K562 (cell line): ENCODE results near the gene BROX. TPM values are rescaled to one million over a fixed set of nuclear protein-coding genes. Genes with fewer than 3 reads are reported as not detected.

Experiments used
- ARID1B ChIP-seq: fragments of 450-650 bp; IDR thresholded peaks from 2 replicates; pipeline ENCODE4 v1.6.1; 2016; ENCODE audit warnings: antibody characterized with exemption, mild to moderate bottlenecking, inconsistent platforms
- BDP1 ChIP-seq: IDR thresholded peaks from 3 replicates; pipeline ENCODE4 v1.6.1; 2011; ENCODE audit not compliant: insufficient read length, insufficient read depth
- BHLHE40 ChIP-seq: IDR thresholded peaks from 2 replicates; pipeline ENCODE4 v1.6.1; 2011; ENCODE audit warnings: low read length, improper control_type of control experiment
- CBX8 ChIP-seq: fragments of 200-600 bp; sonication (generic); IDR thresholded peaks from 2 replicates; pipeline ENCODE4 v1.6.1; 2012; ENCODE audit warnings: borderline replicate concordance, mixed run types, low read depth, mild to moderate bottlenecking, moderate library complexity, mixed read lengths, low read length, control low read depth, inconsistent platforms; ENCODE audit not compliant: poor library complexity, severe bottlenecking; ENCODE audit errors: extremely low read depth
- CEBPB ChIP-seq: fragments of 450-650 bp; IDR thresholded peaks from 2 replicates; pipeline ENCODE4 v1.6.1; 2016; ENCODE audit warnings: missing genetic modification characterization, missing compliant biosample characterization
- FOXJ3 ChIP-seq: sonication (generic); formaldehyde crosslinking; IDR thresholded peaks from 2 replicates; pipeline ENCODE4 v1.4.0; 2020; ENCODE audit warnings: mild to moderate bottlenecking, missing genetic modification reagents
- HDAC3 ChIP-seq: fragments of 450-650 bp; IDR thresholded peaks from 2 replicates; pipeline ENCODE4 v1.6.1; 2018; ENCODE audit warnings: borderline replicate concordance, mild to moderate bottlenecking, moderate library complexity; ENCODE audit not compliant: partially characterized antibody
- HDGF ChIP-seq: fragments of 450-650 bp; IDR thresholded peaks from 2 replicates; pipeline ENCODE4 v1.6.1; 2016
- PHF21A ChIP-seq: fragments of 450-650 bp; IDR thresholded peaks from 2 replicates; pipeline ENCODE4 v1.6.1; 2017; ENCODE audit warnings: low read depth, borderline replicate concordance
- POLR2AphosphoS2 ChIP-seq: IDR thresholded peaks from 2 replicates; pipeline ENCODE4 v1.6.1; 2012; ENCODE audit warnings: low read length, improper control_type of control experiment
- PYGO2 ChIP-seq: fragments of 450-650 bp; IDR thresholded peaks from 2 replicates; pipeline ENCODE4 v1.6.1; 2016; ENCODE audit warnings: mild to moderate bottlenecking, missing genetic modification characterization, moderate library complexity, missing compliant biosample characterization
- RFX5 ChIP-seq: IDR thresholded peaks from 2 replicates; pipeline ENCODE4 v1.6.1; 2011; ENCODE audit warnings: low read depth, mild to moderate bottlenecking, improper control_type of control experiment, low read length
- SRF ChIP-seq, 2 experiments: fragments of 250-450, 450-650 bp in 1 of 2; sonication (Bioruptor Pico) in 1 of 2; sonication (generic) in 1 of 2; formaldehyde crosslinking; IDR thresholded peaks; 2 replicates each; pipeline versions ENCODE4 v1.5.0 to v1.5.1; 2020 to 2022; ENCODE audit warnings: mild to moderate bottlenecking in 1 of 2, missing genetic modification reagents in 1 of 2
- TAF1 ChIP-seq: IDR thresholded peaks from 2 replicates; pipeline ENCODE4 v1.6.1; 2011; ENCODE audit warnings: mild to moderate bottlenecking, low read length, moderate library complexity; ENCODE audit not compliant: insufficient read depth, control insufficient read depth, severe bottlenecking; ENCODE audit errors: extremely low read depth
- ZFP30 ChIP-seq: fragments of 250-450 bp; sonication (Bioruptor Pico); IDR thresholded peaks from 2 replicates; pipeline ENCODE4 v1.8.0; 2022; ENCODE audit warnings: moderate library complexity, mild to moderate bottlenecking, inconsistent platforms, borderline replicate concordance
- ZFP36 ChIP-seq: fragments of 150-350 bp; IDR thresholded peaks from 2 replicates; pipeline ENCODE4 v1.6.1; 2018; ENCODE audit warnings: low read length, low read depth; ENCODE audit not compliant: partially characterized antibody
- ZNF143 ChIP-seq: sonication (generic); formaldehyde crosslinking; IDR thresholded peaks from 2 replicates; pipeline ENCODE4 v1.9.0; 2022; ENCODE audit warnings: mild to moderate bottlenecking, missing genetic modification reagents
- ZNF507 ChIP-seq: conservative IDR thresholded peaks from 2 replicates; pipeline ENCODE4 v1.6.1; 2017; ENCODE audit warnings: missing genetic modification characterization, missing compliant biosample characterization
- polyA plus RNA-seq, 8 experiments: library from polyadenylated mRNA; depleted of rRNA in 4 of 8; stranded (reverse) in 5 of 8; unstranded in 3 of 8; fragments of >200 nt; fragmentation: Nextera tagmentation in 2 of 8; fragmentation: Illumina TruSeq in 1 of 8; extraction: Ambion mirVana in 2 of 8; extraction: Trizol in 1 of 8; gene quantifications; 2 replicates each; pipeline versions ENCODE4 v1.2.1 to v1.2.3, GENCODE V29; 2011 to 2014; ENCODE audit warnings: inconsistent platforms in 1 of 8, missing spikeins in 1 of 8
- total RNA-seq, 7 experiments: library from RNA; depleted of rRNA in 6 of 7; stranded (reverse); fragments of >200 nt in 6 of 7; fragmentation: Illumina TruSeq in 2 of 7; extraction: Trizol in 2 of 7; gene quantifications; 2 replicates each; pipeline versions ENCODE4 v1.2.1 to v1.2.3, GENCODE V29; 2011 to 2021; ENCODE audit warnings: low replicate concordance in 1 of 7
- TF ChIP-seq, protein P1 (sequence below): fragments of 450-650 bp; IDR thresholded peaks from 2 replicates; pipeline ENCODE4 v1.6.1; 2016; ENCODE audit warnings: mild to moderate bottlenecking
- TF ChIP-seq, protein P2 (sequence below): fragments of 250-450 bp; sonication (Bioruptor Pico); IDR thresholded peaks from 2 replicates; pipeline ENCODE4 v1.5.0; 2021
- TF ChIP-seq, protein P3 (sequence below): fragments of 250-450 bp; sonication (Bioruptor Pico); IDR thresholded peaks from 2 replicates; pipeline ENCODE4 v1.4.0; 2020; ENCODE audit warnings: mild to moderate bottlenecking, moderate library complexity
- TF ChIP-seq, protein P4 (sequence below): fragments of 450-650 bp; IDR thresholded peaks from 2 replicates; pipeline ENCODE4 v1.6.1; 2016; ENCODE audit warnings: low read depth, mild to moderate bottlenecking, moderate library complexity

BROX gene
- total and polyA plus RNA-seq, 9 of the 15 experiments (the other 6 are each of a cell fraction or from before 2014, with no cell fraction given): 9.4 to 153 (median 45.1) TPM

DNA sequence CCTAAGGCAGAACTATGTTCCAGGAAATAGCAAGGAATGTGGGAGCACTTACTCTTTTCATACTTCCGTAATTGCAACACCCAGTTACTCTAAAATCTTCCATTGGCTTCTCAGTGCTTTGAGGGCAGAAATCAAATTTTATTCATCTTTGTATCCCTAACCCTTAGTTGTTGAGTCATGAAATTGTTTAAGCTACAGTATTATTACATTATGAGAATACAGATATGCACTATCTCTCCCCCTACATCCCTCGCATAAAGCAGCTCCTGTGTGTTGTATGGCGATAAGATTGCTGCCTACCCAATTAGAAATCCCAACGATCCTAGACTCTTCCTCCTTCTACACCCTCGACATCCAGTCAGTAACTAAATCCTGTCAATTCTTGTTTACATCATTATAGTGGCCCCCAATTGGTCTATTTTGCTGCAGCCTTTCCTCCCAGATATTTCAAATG, 2.6 kb upstream of the BROX start (continued):
- TF ChIP-seq ZFP36: no peak
- no peak for TF ChIP-seq ZFP30
- 0 out of 2 replicates have a peak, but pooled peaks have one; percentile 25 for TF ChIP-seq PHF21A
- TF ChIP-seq PYGO2 (tag): no peak
- no peak for TF ChIP-seq TAF1
- TF ChIP-seq, protein P1, sequence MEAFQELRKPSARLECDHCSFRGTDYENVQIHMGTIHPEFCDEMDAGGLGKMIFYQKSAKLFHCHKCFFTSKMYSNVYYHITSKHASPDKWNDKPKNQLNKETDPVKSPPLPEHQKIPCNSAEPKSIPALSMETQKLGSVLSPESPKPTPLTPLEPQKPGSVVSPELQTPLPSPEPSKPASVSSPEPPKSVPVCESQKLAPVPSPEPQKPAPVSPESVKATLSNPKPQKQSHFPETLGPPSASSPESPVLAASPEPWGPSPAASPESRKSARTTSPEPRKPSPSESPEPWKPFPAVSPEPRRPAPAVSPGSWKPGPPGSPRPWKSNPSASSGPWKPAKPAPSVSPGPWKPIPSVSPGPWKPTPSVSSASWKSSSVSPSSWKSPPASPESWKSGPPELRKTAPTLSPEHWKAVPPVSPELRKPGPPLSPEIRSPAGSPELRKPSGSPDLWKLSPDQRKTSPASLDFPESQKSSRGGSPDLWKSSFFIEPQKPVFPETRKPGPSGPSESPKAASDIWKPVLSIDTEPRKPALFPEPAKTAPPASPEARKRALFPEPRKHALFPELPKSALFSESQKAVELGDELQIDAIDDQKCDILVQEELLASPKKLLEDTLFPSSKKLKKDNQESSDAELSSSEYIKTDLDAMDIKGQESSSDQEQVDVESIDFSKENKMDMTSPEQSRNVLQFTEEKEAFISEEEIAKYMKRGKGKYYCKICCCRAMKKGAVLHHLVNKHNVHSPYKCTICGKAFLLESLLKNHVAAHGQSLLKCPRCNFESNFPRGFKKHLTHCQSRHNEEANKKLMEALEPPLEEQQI: peak; percentile 70
- TF ChIP-seq, protein P2, sequence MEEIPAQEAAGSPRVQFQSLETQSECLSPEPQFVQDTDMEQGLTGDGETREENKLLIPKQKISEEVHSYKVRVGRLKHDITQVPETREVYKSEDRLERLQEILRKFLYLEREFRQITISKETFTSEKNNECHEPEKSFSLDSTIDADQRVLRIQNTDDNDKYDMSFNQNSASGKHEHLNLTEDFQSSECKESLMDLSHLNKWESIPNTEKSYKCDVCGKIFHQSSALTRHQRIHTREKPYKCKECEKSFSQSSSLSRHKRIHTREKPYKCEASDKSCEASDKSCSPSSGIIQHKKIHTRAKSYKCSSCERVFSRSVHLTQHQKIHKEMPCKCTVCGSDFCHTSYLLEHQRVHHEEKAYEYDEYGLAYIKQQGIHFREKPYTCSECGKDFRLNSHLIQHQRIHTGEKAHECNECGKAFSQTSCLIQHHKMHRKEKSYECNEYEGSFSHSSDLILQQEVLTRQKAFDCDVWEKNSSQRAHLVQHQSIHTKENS (CRISPR knock-in tag): no peak
- TF ChIP-seq ZNF143 (CRISPR knock-in tag): no peak
- TF ChIP-seq POLR2AphosphoS2: no peak
- no peak for TF ChIP-seq SRF (CRISPR knock-in tag; IDR thresholded peaks at IDR 0.05)
- TF ChIP-seq CEBPB (tag): peak; percentile 78
- no peak for TF ChIP-seq FOXJ3 (CRISPR knock-in tag)
- TF ChIP-seq BDP1: no peak
- TF ChIP-seq, protein P3, sequence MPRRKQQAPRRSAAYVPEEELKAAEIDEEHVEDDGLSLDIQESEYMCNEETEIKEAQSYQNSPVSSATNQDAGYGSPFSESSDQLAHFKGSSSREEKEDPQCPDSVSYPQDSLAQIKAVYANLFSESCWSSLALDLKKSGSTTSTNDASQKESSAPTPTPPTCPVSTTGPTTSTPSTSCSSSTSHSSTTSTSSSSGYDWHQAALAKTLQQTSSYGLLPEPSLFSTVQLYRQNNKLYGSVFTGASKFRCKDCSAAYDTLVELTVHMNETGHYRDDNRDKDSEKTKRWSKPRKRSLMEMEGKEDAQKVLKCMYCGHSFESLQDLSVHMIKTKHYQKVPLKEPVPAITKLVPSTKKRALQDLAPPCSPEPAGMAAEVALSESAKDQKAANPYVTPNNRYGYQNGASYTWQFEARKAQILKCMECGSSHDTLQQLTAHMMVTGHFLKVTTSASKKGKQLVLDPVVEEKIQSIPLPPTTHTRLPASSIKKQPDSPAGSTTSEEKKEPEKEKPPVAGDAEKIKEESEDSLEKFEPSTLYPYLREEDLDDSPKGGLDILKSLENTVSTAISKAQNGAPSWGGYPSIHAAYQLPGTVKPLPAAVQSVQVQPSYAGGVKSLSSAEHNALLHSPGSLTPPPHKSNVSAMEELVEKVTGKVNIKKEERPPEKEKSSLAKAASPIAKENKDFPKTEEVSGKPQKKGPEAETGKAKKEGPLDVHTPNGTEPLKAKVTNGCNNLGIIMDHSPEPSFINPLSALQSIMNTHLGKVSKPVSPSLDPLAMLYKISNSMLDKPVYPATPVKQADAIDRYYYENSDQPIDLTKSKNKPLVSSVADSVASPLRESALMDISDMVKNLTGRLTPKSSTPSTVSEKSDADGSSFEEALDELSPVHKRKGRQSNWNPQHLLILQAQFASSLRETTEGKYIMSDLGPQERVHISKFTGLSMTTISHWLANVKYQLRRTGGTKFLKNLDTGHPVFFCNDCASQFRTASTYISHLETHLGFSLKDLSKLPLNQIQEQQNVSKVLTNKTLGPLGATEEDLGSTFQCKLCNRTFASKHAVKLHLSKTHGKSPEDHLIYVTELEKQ (CRISPR knock-in tag): no peak
- peak; percentile 96 for TF ChIP-seq ARID1B
- TF ChIP-seq, protein P4, sequence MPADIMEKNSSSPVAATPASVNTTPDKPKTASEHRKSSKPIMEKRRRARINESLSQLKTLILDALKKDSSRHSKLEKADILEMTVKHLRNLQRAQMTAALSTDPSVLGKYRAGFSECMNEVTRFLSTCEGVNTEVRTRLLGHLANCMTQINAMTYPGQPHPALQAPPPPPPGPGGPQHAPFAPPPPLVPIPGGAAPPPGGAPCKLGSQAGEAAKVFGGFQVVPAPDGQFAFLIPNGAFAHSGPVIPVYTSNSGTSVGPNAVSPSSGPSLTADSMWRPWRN: peak; percentile 97
- TF ChIP-seq ZNF507 (tag): no peak
- TF ChIP-seq CBX8: no peak
- no peak for TF ChIP-seq HDGF
- TF ChIP-seq HDAC3: peak; percentile 80
- no peak for TF ChIP-seq RFX5
- TF ChIP-seq BHLHE40: no peak
